Measurements from ENCODE around the gene NUDT10.

DNA sequence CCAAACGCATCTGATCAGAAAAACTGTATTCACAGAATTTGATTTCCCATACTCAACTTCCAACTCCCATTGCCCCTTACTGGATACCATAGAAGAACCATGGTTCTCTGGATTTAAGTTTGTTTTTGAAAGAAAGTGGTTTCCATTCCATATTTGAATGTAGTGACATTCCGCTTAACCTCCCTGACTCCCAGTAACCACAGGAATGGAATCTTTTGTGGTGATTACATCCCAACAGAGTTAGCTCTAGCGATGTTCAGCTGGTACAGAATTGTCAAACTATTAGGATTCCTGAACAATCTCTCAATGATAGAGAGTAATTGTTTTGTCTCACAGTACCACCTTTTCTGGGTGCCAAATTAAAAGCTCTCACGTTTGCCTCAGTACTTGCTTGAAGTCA is 1.7 kb downstream of the NUDT10 start:
- TF ChIP-seq POLR2AphosphoS5 (IDR thresholded peaks at IDR 0.05; ENCODE audit: low read depth, low read length), result no peak
- no peak for TF ChIP-seq POLR2A (IDR thresholded peaks at IDR 0.05; ENCODE audit: low read depth, low read length)
- no peak for TF ChIP-seq TAF1 (IDR thresholded peaks at IDR 0.05; ENCODE audit: borderline replicate concordance, low read depth, low read length)

All from GM12892 (cell line).